ENCODE data around the gene DDO.

DNA sequence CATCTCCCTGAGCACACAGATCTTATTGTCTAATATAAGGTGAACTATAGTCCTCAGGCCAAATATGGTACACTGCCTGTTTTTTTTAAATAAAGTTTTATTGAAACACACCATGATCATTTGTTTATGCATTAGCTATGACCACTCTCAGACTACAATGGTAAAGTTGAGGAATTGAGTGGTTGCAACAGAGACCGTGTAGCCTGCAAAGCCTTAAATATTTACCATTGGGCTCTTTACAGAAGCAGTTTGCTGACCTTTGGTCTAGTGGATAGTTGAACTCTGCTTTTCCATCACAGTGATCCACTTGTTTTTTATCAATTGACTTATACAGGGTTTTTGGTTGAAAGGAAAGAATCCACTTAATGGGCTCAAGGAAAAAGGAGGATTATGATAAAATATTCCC lies 29.9 kb downstream of the DDO start:
- TF ChIP-seq, protein P1, sequence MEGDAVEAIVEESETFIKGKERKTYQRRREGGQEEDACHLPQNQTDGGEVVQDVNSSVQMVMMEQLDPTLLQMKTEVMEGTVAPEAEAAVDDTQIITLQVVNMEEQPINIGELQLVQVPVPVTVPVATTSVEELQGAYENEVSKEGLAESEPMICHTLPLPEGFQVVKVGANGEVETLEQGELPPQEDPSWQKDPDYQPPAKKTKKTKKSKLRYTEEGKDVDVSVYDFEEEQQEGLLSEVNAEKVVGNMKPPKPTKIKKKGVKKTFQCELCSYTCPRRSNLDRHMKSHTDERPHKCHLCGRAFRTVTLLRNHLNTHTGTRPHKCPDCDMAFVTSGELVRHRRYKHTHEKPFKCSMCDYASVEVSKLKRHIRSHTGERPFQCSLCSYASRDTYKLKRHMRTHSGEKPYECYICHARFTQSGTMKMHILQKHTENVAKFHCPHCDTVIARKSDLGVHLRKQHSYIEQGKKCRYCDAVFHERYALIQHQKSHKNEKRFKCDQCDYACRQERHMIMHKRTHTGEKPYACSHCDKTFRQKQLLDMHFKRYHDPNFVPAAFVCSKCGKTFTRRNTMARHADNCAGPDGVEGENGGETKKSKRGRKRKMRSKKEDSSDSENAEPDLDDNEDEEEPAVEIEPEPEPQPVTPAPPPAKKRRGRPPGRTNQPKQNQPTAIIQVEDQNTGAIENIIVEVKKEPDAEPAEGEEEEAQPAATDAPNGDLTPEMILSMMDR (conservative IDR thresholded peaks at IDR 0.05; ENCODE audit: low read depth, low read length) = no peak
- TF ChIP-seq EZH2 (IDR thresholded peaks at IDR 0.05; ENCODE audit: borderline replicate concordance, low read depth, low read length, poor library complexity, severe bottlenecking) = no peak
